ENCODE data around the gene GPR3. TPM values are rescaled to one million over a fixed set of nuclear protein-coding genes. Genes with fewer than 3 reads are reported as not detected.

The GPR3 gene
- total and polyA plus RNA-seq, 2 of the 8 experiments (the other 6 are each of a cell fraction or from before 2014, with no cell fraction given): 9.9 to 26.5 TPM

GRCh38 chr1:27397110-27397509 is 4.7 kb downstream of the GPR3 start:
- FAIRE-seq (no peak), DNase-seq (ENCODE audit: low read depth in 1 of 2, low spot score in 2 of 2) (no peak)
- peaks cover 4% of the 10 kb centered on the region for H3K23me2 ChIP-seq (ENCODE audit: low read depth, low read length)
- ChIA-PET POLR2A (ENCODE audit: partially characterized antibody) (interaction anchor here (0.8 to 2.1 kb wide), 6 partner anchors 39 to 210 kb away, joined by 3 to 8 read pairs (median 4); partner anchors contain the start of gene SYTL1), CTCF (ENCODE audit: partially characterized antibody) (interaction anchor here (0.6 to 37.8 kb wide), 31 partner anchors 9 to 352 kb away, joined by 3 to 863 read pairs (median 4); partner anchors contain the start of genes AHDC1, GPR3 and MAP3K6)
- H3K27ac ChIP-seq (ENCODE audit: low read depth, low read length): no peak overlapping the region
- H3K27me3 ChIP-seq (replicated peaks in 1 of 4; ENCODE audit: control insufficient read depth in 3 of 4, extremely low read depth in 1 of 4, insufficient read depth in 3 of 4, low read length in 3 of 4): no peaks in the 10 kb centered on the region
- no peak overlapping the region for H2BK5ac ChIP-seq (ENCODE audit: low read depth, low read length)
- no peak overlapping the region for H2AFZ ChIP-seq (ENCODE audit: low read length)
- no peak overlapping the region for H3K4ac ChIP-seq (replicated peaks; ENCODE audit: insufficient read length, low read depth, low read length)
- peaks cover 2 to 10% of the 10 kb centered on the region in 2 experiments for H4K20me1 ChIP-seq (replicated peaks in 1 of 2; ENCODE audit: control insufficient read depth in 1 of 2, insufficient read depth in 2 of 2, low read length in 2 of 2)
- H3K9ac ChIP-seq (replicated peaks in 1 of 4; ENCODE audit: extremely low read depth in 1 of 4, low read depth in 3 of 4, low read length in 3 of 4): no peak overlapping the region
- H2BK15ac ChIP-seq (ENCODE audit: low read length): no peak overlapping the region; the same call in 1 of the 2 replicates
- H3K36me3 ChIP-seq (ENCODE audit: control insufficient read depth in 2 of 4, insufficient read depth in 4 of 4, low read length in 3 of 4): no peaks in the 10 kb centered on the region
- H3K4me3 ChIP-seq (ENCODE audit: extremely low read depth in 1 of 4, insufficient read depth in 2 of 4, low read depth in 3 of 4, low read length in 4 of 4): no peak overlapping the region
- no peak overlapping the region for H3K56ac ChIP-seq (replicated peaks; ENCODE audit: insufficient read length, low read depth, low read length)
- H3K14ac ChIP-seq (ENCODE audit: insufficient read length): no peak overlapping the region
- no peaks in the 10 kb centered on the region for H3K79me1 ChIP-seq (ENCODE audit: low read depth, low read length)
- no peak overlapping the region; the same call in 1 of the 2 replicates for H3K18ac ChIP-seq (ENCODE audit: extremely low read depth, low read length)
- WGBS, 2 experiments (ENCODE audit: extremely low coverage in 1 of 2, insufficient coverage in 1 of 2, insufficient read length in 1 of 2, insufficient replicate concordance in 2 of 2, low coverage in 1 of 2, low lambda C conversion rate in 2 of 2, missing lambda C conversion rate in 1 of 2): 95% methylated on average over 3 of the region's 3 CpGs; no CpG with 5 or more reads in 1 of the 2 experiments
- no peak overlapping the region for H2AK5ac ChIP-seq (ENCODE audit: low read depth, low read length)
- no peak overlapping the region for H3K23ac ChIP-seq (ENCODE audit: insufficient read length)
- no peak overlapping the region for H2BK120ac ChIP-seq (replicated peaks; ENCODE audit: low read depth, low read length)
- H3K4me1 ChIP-seq (replicated peaks in 1 of 4; ENCODE audit: control insufficient read depth in 3 of 4, insufficient read depth in 4 of 4, low read length in 3 of 4): peaks cover 4 to 25% (median 7%) of the 10 kb centered on the region in 4 experiments
- no peak overlapping the region for H4K5ac ChIP-seq (ENCODE audit: insufficient read length, low read depth, low read length)
- no peaks in the 10 kb centered on the region for H3K79me2 ChIP-seq (ENCODE audit: control insufficient read depth in 1 of 2, insufficient read depth in 2 of 2, low read length in 2 of 2)
- no peak overlapping the region for H4K8ac ChIP-seq (ENCODE audit: extremely low read depth, insufficient read depth, low read length)
- H4K91ac ChIP-seq (replicated peaks; ENCODE audit: insufficient read length, low read length): no peak overlapping the region
- H2BK20ac ChIP-seq (ENCODE audit: low read length): peak overlapping the region; percentile 72; the same call in 1 of the 2 replicates
- no peaks in the 10 kb centered on the region for H3K9me3 ChIP-seq (ENCODE audit: insufficient read depth in 2 of 2, low read depth in 1 of 2, low read length in 1 of 2)
- no peak overlapping the region for H3K4me2 ChIP-seq (ENCODE audit: insufficient read depth in 1 of 2, low read depth in 2 of 2, low read length in 2 of 2)
- no peak overlapping the region for H2BK12ac ChIP-seq (ENCODE audit: low read depth, low read length)
- TF ChIP-seq CTBP2 (IDR thresholded peaks at IDR 0.05; ENCODE audit: borderline replicate concordance, insufficient read depth, insufficient read length, low read length) (no peak), NRF1 (IDR thresholded peaks at IDR 0.05; ENCODE audit: low read depth, low read length) (no peak), POLR2AphosphoS5 (IDR thresholded peaks at IDR 0.05; ENCODE audit: low read depth, low read length) (no peak), CHD2 (IDR thresholded peaks at IDR 0.05; ENCODE audit: low read length) (no peak), TBP (IDR thresholded peaks at IDR 0.05; ENCODE audit: low read depth, low read length) (no peak), RFX5 (IDR thresholded peaks at IDR 0.05; ENCODE audit: borderline replicate concordance, low read depth, low read length) (no peak), NANOG (IDR thresholded peaks at IDR 0.05; ENCODE audit: insufficient read depth, low read depth, low read length, poor library complexity, severe bottlenecking) (no peak), GTF2F1 (IDR thresholded peaks at IDR 0.05; ENCODE audit: borderline replicate concordance, low read depth, low read length) (no peak), POU5F1 (IDR thresholded peaks at IDR 0.05; ENCODE audit: low read depth, low read length) (no peak), ATF2 (IDR thresholded peaks at IDR 0.05; ENCODE audit: low read length) (no peak), KDM5A (IDR thresholded peaks at IDR 0.05; ENCODE audit: low read length) (no peak), CBX8 (IDR thresholded peaks at IDR 0.05; ENCODE audit: borderline replicate concordance, low read depth, low read length) (no peak)

All from H1 (cell line).